HAP-1 (cell line): Measurements from ENCODE around the gene MYMK.
A peak's percentile ranks its signal among the peaks of the same experiment; 100 is the strongest.

Experiments used
- DNase-seq, 2 experiments: peaks; one replicate each; pipeline ENCODE4 v3.0.0-alpha.2; 2016 to 2020; ENCODE audit warnings: low spot score in 2 of 2
- H3K27me3 ChIP-seq: fragments of 250-450 bp; sonication (Bioruptor Pico); 2 replicates; pipeline ENCODE4 v1.5.1; 2020; ENCODE audit warnings: low read depth, mild to moderate bottlenecking, moderate library complexity
- H3K36me3 ChIP-seq: fragments of 250-450 bp; sonication (Bioruptor Pico); replicated peaks from 2 replicates; pipeline ENCODE4 v1.5.1; 2020; ENCODE audit warnings: mild to moderate bottlenecking
- H3K4me1 ChIP-seq: fragments of 250-450 bp; sonication (Bioruptor Pico); 2 replicates; pipeline ENCODE4 v1.5.1; 2020; ENCODE audit warnings: mild to moderate bottlenecking
- H3K4me3 ChIP-seq: fragments of 250-450 bp; sonication (Bioruptor Pico); 2 replicates; pipeline ENCODE4 v1.5.1; 2020; ENCODE audit warnings: mild to moderate bottlenecking, moderate library complexity
- H3K9me3 ChIP-seq: fragments of 250-450 bp; sonication (Bioruptor Pico); 2 replicates; pipeline ENCODE4 v1.5.1; 2020; ENCODE audit warnings: mild to moderate bottlenecking, moderate library complexity
- in situ Hi-C: fragments of 300-500 bp; cut with MboI; formaldehyde crosslinking; loops from 3 replicates; pipeline ENCODE4 v1.14.3; 2020; ENCODE audit warnings: low sequenced_read_pairs, inconsistent platforms, mixed read lengths

MYMK gene

GRCh38 chr9:133515240-133515610, 9.5 kb downstream of the MYMK start:
- H3K9me3 ChIP-seq = no peaks in the 10 kb centered on the region
- peaks cover 3% of the 10 kb centered on the region; the same call in 1 of the 2 replicates for H3K27me3 ChIP-seq
- in situ Hi-C loops = no loop called here
- no peak overlapping the region for H3K4me3 ChIP-seq
- H3K36me3 ChIP-seq = no peaks in the 10 kb centered on the region
- no peaks in the 10 kb centered on the region for H3K4me1 ChIP-seq
- DNase-seq = no peak

DNA sequence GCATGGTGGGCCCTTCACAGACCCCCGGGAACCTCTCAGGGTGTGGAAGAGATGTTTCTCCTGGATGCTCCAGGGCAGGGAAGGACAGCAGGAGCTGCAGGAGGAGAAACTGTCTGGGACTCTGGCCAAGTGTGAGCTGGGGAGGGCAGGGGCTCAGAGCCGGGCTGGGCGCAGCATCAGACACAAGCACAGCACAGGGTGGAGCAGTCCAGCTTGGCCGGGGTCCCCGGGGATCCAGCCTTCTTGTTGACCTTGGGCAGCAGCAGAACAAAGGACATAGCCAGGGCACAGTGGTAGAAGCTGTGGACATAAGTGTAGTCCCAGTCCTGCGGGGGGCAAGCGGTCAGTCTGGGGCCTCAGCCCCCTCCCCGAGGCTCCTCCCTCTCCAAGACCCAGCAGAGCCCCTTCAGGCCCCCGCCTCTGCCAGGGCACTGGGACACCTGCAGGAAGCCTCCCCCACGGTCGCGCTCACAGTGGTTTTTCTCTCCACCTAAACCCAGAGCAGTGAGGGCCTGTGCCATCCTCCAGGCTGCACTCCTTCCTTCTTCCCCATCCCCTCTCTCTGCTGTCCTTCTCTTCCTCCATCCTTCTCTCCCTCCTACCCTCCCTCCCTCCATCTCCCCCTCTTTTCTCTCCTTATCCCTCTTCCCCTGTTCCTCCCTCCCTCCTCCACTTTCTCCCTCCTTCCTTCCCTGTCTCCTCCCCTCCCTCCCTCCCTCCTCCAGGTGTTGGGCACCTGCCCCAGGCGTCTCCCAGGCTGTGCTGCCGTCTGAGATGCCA, 10.1 kb downstream of the MYMK start:
- no peak for DNase-seq
- in situ Hi-C loops = no loop called here
- H3K4me1 ChIP-seq = no peaks in the 10 kb centered on the region

DNA sequence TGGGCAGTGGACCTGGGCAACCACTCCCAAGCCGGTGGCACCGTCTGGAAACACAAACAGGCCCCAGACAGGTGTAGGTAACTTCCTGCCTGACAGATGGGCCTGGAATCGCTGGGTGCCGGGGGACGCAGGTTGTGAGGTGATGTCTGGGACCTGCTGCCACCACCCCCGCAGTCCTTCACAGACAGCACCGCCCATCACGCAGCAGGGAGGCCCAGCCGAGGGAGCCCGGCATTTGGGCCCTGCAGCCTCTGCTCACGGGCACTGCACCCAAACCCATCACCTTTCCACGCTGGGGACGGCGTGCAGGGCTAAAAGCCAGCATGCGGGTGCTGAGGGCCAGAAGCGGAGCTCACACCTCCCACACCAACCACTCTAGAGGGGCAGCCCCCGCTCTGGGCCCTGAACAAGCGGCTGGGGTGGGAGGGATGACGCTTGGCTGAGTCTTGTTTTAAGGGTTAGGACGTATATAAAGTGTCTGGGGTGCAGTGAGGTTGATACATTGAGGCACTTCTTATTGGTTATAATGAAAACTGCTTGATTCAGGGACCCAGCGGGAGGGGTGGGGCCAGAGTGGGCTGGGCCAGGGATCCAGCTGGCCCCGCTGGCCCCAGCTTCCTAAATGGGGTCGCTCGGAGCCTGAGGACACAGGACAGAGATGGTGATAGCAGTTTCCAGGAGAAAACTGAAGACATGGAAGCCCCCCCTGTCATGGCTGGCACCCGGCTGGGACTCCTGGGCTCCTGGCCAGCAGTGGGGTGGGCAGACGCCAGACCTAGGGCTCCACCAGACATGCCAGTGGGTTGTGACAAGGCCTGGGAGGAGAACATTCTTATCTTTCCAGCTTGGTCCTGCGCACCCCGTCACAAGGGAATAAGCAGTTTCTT, 11.3 kb downstream of the MYMK start:
- Histone ChIP-seq H3K4me1 (no peaks in the 10 kb centered on the region), H3K36me3 (no peaks in the 10 kb centered on the region), H3K9me3 (no peaks in the 10 kb centered on the region), H3K27me3 (peaks cover 6% of the 10 kb centered on the region), H3K4me3 (no peak overlapping the region)
- in situ Hi-C loops = no loop called here
- no peak for DNase-seq

More for the DNA sequence above, 10.1 kb downstream of the MYMK start:
- no peak overlapping the region for H3K4me3 ChIP-seq
- peaks cover 3% of the 10 kb centered on the region; the same call in 1 of the 2 replicates for H3K27me3 ChIP-seq
- H3K9me3 ChIP-seq = no peaks in the 10 kb centered on the region
- no peaks in the 10 kb centered on the region for H3K36me3 ChIP-seq

DNA sequence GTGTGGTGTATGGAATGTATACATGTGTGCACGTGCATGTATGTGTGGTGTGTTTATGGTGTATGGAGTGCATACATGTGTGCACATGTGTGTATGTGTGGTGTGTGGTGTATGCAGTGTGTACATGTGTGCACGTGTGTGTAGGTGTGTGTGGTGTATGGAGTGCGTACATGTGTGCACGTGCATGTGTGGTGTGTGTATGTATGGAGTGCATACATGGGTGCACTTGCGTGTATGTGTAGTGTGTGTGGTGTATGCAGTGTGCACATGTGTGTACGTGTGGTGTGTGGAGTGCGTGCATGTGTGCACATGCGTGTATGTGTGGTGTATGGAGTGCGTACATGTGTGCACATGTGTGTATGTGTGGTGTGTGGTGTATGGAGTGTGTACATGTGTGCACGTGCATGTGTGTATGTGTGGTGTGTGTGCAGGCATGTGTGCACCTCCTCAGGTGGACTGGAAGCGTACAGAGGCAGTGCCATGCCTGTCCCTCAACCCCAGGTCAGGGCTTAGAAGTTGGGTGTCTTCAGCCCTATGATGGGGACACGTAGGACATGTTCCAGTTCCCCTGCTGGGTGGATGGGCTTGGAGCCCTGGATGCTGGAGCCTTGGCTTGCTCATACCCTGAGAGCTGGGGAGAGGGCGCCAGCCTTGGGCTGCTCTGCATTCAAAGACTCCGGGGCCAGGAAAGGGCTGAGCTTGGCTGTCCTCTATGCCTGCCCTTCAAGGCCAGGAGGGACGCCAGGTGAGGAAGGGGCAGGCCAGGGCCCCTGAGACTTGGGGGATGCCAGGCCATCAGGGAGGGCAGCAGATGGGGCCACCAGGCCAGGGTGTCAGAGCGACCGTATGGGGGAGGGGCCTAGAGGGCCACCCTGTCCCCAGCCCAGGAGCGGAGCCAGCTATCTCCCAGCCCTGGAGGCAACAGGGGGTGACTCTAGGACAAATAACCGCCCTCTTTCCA, 12.2 kb downstream of the MYMK start:
- in situ Hi-C loops = no loop called here

DNA sequence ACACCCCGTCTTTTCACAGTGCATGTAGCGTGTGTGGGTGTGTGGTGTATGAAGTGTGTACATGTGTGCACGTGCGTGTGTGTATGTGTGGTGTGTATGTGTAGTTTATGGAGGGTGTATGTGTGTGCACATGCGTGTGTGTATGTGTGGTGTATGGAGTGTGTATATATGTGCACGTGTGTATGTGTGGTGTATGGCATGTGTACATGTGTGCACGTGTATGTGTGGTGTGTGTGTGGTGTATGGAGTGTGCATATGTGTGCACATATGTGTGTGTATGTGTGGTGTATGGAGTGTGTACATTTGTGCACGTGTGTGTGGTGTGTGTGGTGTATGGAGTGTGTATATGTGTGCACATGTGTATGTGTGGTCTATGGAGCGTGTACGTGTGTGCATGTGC, 13.2 kb downstream of the MYMK start:
- Histone ChIP-seq H3K27me3 (peaks cover 9% of the 10 kb centered on the region), H3K4me1 (no peaks in the 10 kb centered on the region), H3K4me3 (no peak overlapping the region)

More for the DNA sequence above, 12.2 kb downstream of the MYMK start:
- no peaks in the 10 kb centered on the region for H3K4me1 ChIP-seq
- no peak for DNase-seq
- no peaks in the 10 kb centered on the region for H3K36me3 ChIP-seq
- H3K27me3 ChIP-seq = peaks cover 9% of the 10 kb centered on the region
- no peaks in the 10 kb centered on the region for H3K9me3 ChIP-seq
- H3K4me3 ChIP-seq = no peak overlapping the region

DNA sequence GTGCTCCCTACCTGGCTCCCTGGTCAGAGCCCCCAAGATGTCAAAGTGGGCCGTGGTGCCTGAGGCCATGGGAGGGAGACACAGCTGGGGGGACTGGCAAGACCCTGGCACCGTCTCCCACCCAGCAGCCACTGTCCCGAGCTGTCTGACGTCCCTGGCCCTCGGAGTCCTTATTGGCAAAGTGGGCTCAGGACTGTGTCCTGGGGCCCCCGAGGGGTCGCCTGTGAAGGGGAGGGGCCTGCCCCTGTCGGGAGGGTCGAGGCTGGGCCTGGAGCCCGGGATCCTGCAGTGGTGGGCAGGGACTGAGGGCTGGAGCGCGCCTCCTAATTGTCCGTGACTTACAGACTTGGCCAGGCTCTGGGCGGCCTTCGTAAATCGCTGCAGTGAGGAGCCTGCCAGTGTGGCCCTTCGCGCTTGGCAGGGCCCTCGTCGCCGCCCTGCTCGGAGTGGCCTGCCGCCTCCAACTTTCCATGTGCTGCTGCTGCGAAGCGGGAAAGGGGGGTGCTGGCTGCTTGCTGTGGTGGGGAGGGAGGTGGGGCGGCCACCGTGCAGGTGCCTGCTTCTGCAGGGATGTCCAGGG, 13.7 kb downstream of the MYMK start:
- Histone ChIP-seq H3K4me3 (no peak overlapping the region), H3K27me3 (peaks cover 9% of the 10 kb centered on the region), H3K9me3 (no peaks in the 10 kb centered on the region), H3K4me1 (no peaks in the 10 kb centered on the region), H3K36me3 (no peaks in the 10 kb centered on the region)
- in situ Hi-C loops = no loop called here
- DNase-seq = no peak

More for the DNA sequence above, 13.2 kb downstream of the MYMK start:
- Histone ChIP-seq H3K9me3 (no peaks in the 10 kb centered on the region), H3K36me3 (no peaks in the 10 kb centered on the region)
- no peak for DNase-seq
- in situ Hi-C loops = no loop called here

DNA sequence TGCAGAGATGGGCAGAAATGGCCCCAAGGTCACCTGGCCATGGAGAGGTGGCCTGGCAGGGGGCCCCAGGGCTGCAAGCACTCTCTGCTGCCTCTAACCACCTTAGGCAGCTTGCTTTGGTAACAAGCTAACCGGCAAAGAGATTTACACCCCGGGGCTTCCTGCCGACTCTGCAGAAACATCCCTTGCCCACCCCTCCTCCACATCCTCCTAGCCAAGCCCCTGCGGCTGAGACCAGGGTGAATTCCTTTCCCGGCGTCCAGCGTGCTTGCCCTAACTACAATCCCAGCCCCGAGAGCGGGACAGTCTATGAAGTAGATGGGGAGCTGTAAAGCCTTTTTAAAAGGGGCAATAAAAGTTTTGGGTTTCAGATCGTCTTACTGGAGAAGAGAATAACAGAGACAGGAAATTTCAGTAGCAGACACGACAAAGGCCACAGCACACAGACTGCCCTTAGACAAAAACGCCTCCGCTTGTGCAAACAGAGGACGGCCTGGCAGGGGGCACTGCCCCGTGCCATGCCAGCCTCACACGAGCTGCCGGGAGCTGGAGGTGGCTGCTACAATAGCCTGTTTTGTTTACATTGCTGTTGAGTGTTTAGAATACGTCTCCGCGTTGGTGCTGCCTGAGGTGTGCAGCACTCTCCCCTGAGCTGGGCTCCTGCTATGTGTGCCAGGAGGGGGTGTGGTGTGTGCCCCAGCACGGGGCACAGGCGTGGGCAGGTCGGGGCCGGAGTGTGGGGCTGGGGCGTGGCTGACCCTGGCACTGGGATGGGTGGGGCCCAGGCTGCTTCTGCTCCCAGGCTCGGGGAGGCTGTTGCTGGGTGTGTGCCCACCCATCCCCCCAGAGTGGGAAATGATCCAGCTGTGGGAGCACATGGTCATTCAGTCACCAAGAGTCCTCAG, 15.3 kb downstream of the MYMK start:
- Histone ChIP-seq H3K27me3 (peaks cover 6% of the 10 kb centered on the region), H3K4me3 (no peak overlapping the region), H3K4me1 (no peaks in the 10 kb centered on the region), H3K9me3 (no peaks in the 10 kb centered on the region), H3K36me3 (no peaks in the 10 kb centered on the region)
- DNase-seq = peak; percentile 7 to 39
- in situ Hi-C loops = no loop called here

DNA sequence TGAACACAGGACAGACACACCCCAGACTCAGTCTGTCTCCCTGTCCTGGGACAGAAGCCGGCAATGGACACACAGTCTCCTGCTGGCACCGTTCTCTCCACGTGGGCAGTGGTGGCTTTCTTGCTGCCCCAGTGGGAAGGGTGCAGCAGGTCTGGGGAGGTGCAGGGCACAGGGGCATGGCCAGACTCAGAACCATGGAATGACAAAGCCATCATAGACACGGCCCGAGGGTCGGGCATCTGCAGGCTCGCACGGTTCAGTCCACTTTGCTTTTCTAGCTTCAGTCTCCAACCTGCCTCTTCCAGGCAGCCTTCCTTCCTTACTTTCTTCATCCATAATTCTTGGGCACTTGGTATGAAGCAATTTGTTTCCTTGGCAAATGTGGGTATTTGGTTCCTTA, 16.7 kb downstream of the MYMK start:
- in situ Hi-C loops = no loop called here
- Histone ChIP-seq H3K4me1 (no peaks in the 10 kb centered on the region), H3K36me3 (no peaks in the 10 kb centered on the region), H3K27me3 (peaks cover 6% of the 10 kb centered on the region), H3K4me3 (no peak overlapping the region), H3K9me3 (no peaks in the 10 kb centered on the region)
- DNase-seq = no peak

DNA sequence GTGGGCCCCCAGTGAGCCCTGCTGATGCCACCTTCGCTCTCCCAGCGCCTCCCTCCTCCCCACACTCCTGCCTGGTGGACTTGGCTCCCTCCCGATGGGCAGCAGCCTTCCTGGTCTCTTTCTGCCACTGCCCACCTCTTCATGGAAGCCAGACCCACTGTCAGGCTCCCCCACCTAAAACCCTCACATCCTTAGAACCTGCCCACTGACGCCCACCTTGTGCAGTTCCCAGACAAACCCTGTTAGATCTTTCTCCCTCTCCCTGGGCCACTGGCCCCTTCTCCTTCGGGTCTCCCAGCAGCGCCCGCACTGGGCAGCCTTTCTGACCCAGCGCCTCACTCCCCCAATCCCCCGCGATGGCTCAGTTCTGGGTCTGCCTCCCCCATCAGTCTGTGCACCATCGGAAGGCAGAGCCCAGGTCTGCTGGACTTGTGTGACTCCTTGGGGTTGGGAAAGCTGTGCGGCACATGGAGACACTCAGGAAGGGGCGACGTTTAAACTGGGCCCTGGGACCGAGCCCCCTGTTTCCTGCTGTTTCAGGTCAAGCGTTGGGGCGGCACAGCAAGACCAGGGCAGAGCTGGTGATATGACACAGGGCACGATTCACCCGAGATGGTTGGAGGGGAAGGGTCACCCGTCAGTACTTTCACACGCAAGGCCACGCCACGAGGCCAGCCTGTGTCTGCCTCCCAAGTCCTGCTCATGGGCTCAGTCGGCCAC, 17.4 kb downstream of the MYMK start:
- in situ Hi-C loops = no loop called here
- H3K4me3 ChIP-seq = no peak overlapping the region
- H3K9me3 ChIP-seq = no peaks in the 10 kb centered on the region
- no peaks in the 10 kb centered on the region for H3K36me3 ChIP-seq
- H3K27me3 ChIP-seq = peaks cover 6% of the 10 kb centered on the region
- no peak for DNase-seq
- no peaks in the 10 kb centered on the region for H3K4me1 ChIP-seq

- no peaks in the 10 kb centered on the region for H3K4me1 ChIP-seq
- DNase-seq = no peak
- peaks cover 6% of the 10 kb centered on the region for H3K27me3 ChIP-seq
- peaks cover 2% of the 10 kb centered on the region; the same call in 1 of the 2 replicates for H3K9me3 ChIP-seq
- H3K36me3 ChIP-seq = no peaks in the 10 kb centered on the region
- H3K4me3 ChIP-seq = no peak overlapping the region
- in situ Hi-C loops = no loop called here
Observed at GRCh38 chr9:133506653-133507038, 18.1 kb downstream of the MYMK start.

- Histone ChIP-seq H3K36me3 (no peaks in the 10 kb centered on the region), H3K4me1 (no peaks in the 10 kb centered on the region), H3K9me3 (peaks cover 5% of the 10 kb centered on the region; the same call in 1 of the 2 replicates), H3K27me3 (peaks cover 6% of the 10 kb centered on the region), H3K4me3 (no peak overlapping the region)
- DNase-seq = no peak
- in situ Hi-C loops = no loop called here
Observed at GRCh38 chr9:133505901-133506652, 18.7 kb downstream of the MYMK start.
